Endothelial cell of umbilical vein (primary cell): Measurements from ENCODE around the gene NEXN.

Experiments used
- EZH2 ChIP-seq: IDR thresholded peaks from 2 replicates; pipeline ENCODE4 v1.6.1; 2012; ENCODE audit warnings: borderline replicate concordance, low read depth, mild to moderate bottlenecking, moderate library complexity, low read length, inconsistent platforms; ENCODE audit not compliant: severe bottlenecking
- GATA2 ChIP-seq: IDR thresholded peaks from 2 replicates; pipeline ENCODE4 v1.7.0; 2011; ENCODE audit warnings: low read depth, mild to moderate bottlenecking, moderate library complexity, mixed read lengths, low read length; ENCODE audit not compliant: insufficient read length, insufficient read depth
- JUN ChIP-seq: IDR thresholded peaks from 2 replicates; pipeline ENCODE4 v1.6.1; 2011; ENCODE audit warnings: borderline replicate concordance, low read depth; ENCODE audit not compliant: insufficient read length, insufficient read depth
- MYC ChIP-seq: IDR thresholded peaks from one replicate; pipeline ENCODE4 v1.6.1; 2011; ENCODE audit warnings: mild to moderate bottlenecking, low read depth, low read length
- POLR2A ChIP-seq: IDR thresholded peaks from 2 replicates; pipeline ENCODE4 v1.6.1; 2012; ENCODE audit warnings: low read depth, mild to moderate bottlenecking, control low read depth, low read length
- POLR2AphosphoS5 ChIP-seq: IDR thresholded peaks from 2 replicates; pipeline ENCODE4 v1.6.1; 2012; ENCODE audit warnings: low read depth, mild to moderate bottlenecking, control low read depth, low read length, moderate library complexity; ENCODE audit not compliant: insufficient read depth
- TF ChIP-seq, protein P1 (sequence below), 2 donors: IDR thresholded peaks; 1 replicate in 1 of 2; 2 replicates in 1 of 2; pipeline ENCODE4 v1.5.1; 2011; ENCODE audit warnings: low read length in 2 of 2, mild to moderate bottlenecking in 2 of 2, moderate library complexity in 2 of 2, control low read depth in 1 of 2, inconsistent platforms in 1 of 2, low read depth in 1 of 2; ENCODE audit not compliant: insufficient read depth in 1 of 2; ENCODE audit errors: extremely low read depth in 1 of 2
- TF ChIP-seq, protein P2 (sequence below): IDR thresholded peaks from 2 replicates; pipeline ENCODE4 v1.6.1; 2011; ENCODE audit not compliant: insufficient read depth, insufficient read length

DNA sequence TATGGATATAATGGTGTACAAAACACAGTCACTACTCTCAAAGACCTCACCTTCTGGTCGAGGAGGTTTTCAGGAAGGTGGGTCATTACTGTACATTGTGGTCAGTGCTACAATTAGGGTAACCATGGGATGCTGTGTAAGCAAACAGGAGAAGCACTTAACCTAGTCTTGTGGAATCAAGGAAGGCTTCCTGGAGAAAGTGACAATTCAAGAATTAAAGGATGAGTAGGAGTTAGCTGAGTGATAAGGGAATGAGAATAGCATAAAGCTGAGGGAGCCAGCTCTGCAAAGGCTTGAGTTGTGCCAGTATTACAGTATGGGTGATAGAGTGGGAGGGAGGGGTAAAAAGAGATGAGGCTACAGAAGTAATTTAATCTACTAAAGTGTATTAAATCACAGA, 17.2 kb downstream of the NEXN start:
- TF ChIP-seq, protein P1, sequence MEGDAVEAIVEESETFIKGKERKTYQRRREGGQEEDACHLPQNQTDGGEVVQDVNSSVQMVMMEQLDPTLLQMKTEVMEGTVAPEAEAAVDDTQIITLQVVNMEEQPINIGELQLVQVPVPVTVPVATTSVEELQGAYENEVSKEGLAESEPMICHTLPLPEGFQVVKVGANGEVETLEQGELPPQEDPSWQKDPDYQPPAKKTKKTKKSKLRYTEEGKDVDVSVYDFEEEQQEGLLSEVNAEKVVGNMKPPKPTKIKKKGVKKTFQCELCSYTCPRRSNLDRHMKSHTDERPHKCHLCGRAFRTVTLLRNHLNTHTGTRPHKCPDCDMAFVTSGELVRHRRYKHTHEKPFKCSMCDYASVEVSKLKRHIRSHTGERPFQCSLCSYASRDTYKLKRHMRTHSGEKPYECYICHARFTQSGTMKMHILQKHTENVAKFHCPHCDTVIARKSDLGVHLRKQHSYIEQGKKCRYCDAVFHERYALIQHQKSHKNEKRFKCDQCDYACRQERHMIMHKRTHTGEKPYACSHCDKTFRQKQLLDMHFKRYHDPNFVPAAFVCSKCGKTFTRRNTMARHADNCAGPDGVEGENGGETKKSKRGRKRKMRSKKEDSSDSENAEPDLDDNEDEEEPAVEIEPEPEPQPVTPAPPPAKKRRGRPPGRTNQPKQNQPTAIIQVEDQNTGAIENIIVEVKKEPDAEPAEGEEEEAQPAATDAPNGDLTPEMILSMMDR (IDR thresholded peaks at IDR 0.05; ENCODE audit: extremely low read depth in 1 of 2, insufficient read depth in 1 of 2, low read depth in 1 of 2, low read length in 2 of 2), result no peak
- TF ChIP-seq POLR2AphosphoS5 (no peak), JUN (no peak), POLR2A (no peak), EZH2 (no peak), MYC (no peak), GATA2 (no peak)
- TF ChIP-seq, protein P2, sequence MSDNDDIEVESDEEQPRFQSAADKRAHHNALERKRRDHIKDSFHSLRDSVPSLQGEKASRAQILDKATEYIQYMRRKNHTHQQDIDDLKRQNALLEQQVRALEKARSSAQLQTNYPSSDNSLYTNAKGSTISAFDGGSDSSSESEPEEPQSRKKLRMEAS, result no peak
